MCF 10A (cell line): ENCODE data around the gene KLF11. TPM values are rescaled to one million over a fixed set of nuclear protein-coding genes. Genes with fewer than 3 reads are reported as not detected.

ENCODE experiments used
- BruUV-seq: library from RNA; stranded (reverse); fragments of 400-500 nt; replicated peaks from 2 replicates; lab custom pipeline; 2021; lab: Mats Ljungman, UMichigan
- CTCF ChIA-PET: fragments of 300-600 bp; sonication (Branson Sonifier 250); formaldehyde crosslinking; extraction: SDS; loops from one replicate; lab custom pipeline; 2021; ENCODE audit warnings: antibody characterized with exemption, inconsistent platforms; lab: Yijun Ruan, JAX
- POLR2A ChIA-PET: fragments of 300-600, 350-650 bp; sonication (Branson Sonifier 250); formaldehyde crosslinking; extraction: SDS; loops from one replicate; lab custom pipeline; 2020; ENCODE audit warnings: antibody characterized with exemption, inconsistent platforms; lab: Yijun Ruan, JAX
- DNase-seq: peaks from one replicate; pipeline ENCODE4 v3.0.0-alpha.2; 2018; ENCODE audit not compliant: unreplicated experiment
- H3K27ac Mint-ChIP-seq: one replicate; pipeline ENCODE4 v1.8.0; 2022; ENCODE audit warnings: mild to moderate bottlenecking, low read depth, mixed read lengths; ENCODE audit not compliant: unreplicated experiment
- H3K27me3 Mint-ChIP-seq: one replicate; pipeline ENCODE4 v1.8.0; 2022; ENCODE audit warnings: mixed read lengths; ENCODE audit not compliant: insufficient read depth, unreplicated experiment
- H3K36me3 Mint-ChIP-seq: one replicate; pipeline ENCODE4 v1.8.0; 2022; ENCODE audit warnings: mild to moderate bottlenecking, moderate library complexity, mixed read lengths; ENCODE audit not compliant: insufficient read depth, unreplicated experiment
- H3K4me1 Mint-ChIP-seq: one replicate; pipeline ENCODE4 v1.8.0; 2022; ENCODE audit warnings: mixed read lengths; ENCODE audit not compliant: insufficient read depth, unreplicated experiment
- H3K4me3 Mint-ChIP-seq: one replicate; pipeline ENCODE4 v1.8.0; 2022; ENCODE audit warnings: mild to moderate bottlenecking, moderate library complexity, mixed read lengths; ENCODE audit not compliant: unreplicated experiment
- H3K9me3 Mint-ChIP-seq: one replicate; pipeline ENCODE4 v1.8.0; 2022; ENCODE audit warnings: mixed read lengths; ENCODE audit not compliant: unreplicated experiment
- intact Hi-C: fragments of 100-400 bp; cut with micrococcal nuclease; formaldehyde crosslinking; loops from 2 replicates; pipeline ENCODE4 v1.14.1; 2022
- total RNA-seq: library from RNA; stranded (reverse); gene quantifications from 2 replicates; pipeline ENCODE4 v1.2.3, GENCODE V29; 2022
- TF ChIP-seq, protein P1 (sequence below): fragments of 200-600 bp; IDR thresholded peaks from one replicate; pipeline ENCODE4 v1.8.0; 2022; ENCODE audit warnings: antibody characterized with exemption, mild to moderate bottlenecking; ENCODE audit not compliant: unreplicated experiment

The KLF11 gene
- total RNA-seq, 1 experiment from 2014 or later: 7.1 TPM

DNA sequence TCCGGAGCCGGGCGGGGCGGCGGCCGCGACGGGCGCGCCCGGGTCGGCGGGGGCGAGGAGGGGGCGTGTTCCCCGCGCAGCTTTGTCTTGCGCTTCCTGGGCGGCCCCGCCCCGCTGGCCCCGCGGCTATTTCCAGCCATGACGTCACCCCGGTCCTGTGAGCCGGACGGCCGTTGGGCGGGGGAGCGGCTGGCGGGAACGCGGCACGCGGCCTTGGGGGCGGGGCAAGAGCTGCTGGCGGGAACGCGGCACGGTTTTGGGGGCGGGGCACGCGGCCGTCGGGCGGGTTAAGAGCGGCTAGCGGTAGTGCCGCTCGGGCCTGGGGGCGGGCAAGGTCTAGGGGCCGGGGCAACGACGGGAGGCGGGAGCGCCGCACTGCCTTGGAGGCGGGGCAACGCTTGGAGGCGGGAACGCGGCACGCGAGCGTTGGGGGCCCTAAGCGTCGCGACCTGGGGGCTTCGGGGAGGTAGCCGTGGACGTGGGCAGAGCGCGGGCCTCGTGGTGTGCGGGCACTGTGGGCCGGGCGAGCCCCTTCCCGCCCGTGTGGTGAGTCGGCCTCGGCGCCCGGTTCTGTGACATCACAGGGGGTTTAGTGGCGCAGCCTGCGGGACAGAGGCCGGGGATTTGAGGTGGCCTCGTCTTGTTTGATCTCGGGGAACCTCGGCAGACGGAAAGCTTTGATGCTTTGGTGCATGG, 704 bp downstream of the KLF11 start:
- Mint-ChIP-seq H3K9me3 (no peaks in the 10 kb centered on the region), H3K27me3 (no peaks in the 10 kb centered on the region), H3K4me1 (peaks cover 4% of the 10 kb centered on the region), H3K27ac (peak overlapping the region; percentile 75), H3K36me3 (peaks cover 25% of the 10 kb centered on the region), H3K4me3 (peak overlapping the region; percentile 73)
- TF ChIP-seq, protein P1, sequence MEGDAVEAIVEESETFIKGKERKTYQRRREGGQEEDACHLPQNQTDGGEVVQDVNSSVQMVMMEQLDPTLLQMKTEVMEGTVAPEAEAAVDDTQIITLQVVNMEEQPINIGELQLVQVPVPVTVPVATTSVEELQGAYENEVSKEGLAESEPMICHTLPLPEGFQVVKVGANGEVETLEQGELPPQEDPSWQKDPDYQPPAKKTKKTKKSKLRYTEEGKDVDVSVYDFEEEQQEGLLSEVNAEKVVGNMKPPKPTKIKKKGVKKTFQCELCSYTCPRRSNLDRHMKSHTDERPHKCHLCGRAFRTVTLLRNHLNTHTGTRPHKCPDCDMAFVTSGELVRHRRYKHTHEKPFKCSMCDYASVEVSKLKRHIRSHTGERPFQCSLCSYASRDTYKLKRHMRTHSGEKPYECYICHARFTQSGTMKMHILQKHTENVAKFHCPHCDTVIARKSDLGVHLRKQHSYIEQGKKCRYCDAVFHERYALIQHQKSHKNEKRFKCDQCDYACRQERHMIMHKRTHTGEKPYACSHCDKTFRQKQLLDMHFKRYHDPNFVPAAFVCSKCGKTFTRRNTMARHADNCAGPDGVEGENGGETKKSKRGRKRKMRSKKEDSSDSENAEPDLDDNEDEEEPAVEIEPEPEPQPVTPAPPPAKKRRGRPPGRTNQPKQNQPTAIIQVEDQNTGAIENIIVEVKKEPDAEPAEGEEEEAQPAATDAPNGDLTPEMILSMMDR: no peak
- intact Hi-C loops: loop anchor here (1.0 to 10.0 kb wide), 2 partner anchors 68 to 489 kb away; partner anchors contain the start of gene ADAM17
- ChIA-PET POLR2A (interaction anchor here (0.6 to 2.3 kb wide), 6 partner anchors 17 to 243 kb away, joined by 3 to 11 read pairs (median 4); partner anchors contain the start of gene TAF1B), CTCF (interaction anchor here (0.6 to 5.3 kb wide), 6 partner anchors 60 to 500 kb away, joined by 3 to 81 read pairs (median 4); no protein-coding TSS in a partner anchor)
- peak; percentile 92 for DNase-seq
- BruUV-seq: no TSS peak

DNA sequence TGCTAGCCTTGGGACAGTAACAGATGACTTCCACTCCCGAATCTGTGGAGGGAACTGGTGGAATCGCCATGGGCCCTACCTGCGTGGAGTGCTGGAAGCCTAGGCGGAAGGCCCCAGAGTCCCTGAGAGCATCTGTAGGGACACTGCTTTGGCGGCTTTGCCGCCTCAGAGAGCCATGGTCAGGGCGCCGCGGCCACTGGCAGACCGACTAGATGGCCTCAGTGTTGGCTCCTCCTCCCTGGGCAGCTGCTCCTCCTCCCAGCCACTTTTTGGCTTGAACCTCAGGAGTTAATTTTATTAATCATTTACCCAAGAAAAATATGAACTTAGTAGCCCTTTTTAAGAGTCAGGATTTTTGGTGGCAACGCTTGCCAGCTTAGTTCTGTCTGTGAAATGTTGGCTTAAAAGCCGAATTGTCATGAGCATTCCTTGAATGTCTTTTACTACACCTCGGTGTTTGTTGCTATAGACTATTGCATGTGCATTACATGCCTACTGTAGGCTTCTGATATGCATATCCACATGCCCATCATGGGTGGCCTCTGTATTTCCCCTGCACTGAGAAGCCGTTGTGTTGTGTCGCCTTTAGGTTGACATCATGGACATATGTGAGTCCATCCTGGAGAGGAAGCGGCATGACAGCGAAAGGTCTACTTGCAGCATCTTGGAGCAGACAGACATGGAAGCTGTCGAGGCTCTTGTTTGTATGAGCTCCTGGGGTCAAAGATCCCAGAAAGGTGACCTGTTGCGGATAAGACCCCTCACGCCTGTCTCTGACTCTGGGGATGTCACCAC, 2.4 kb downstream of the KLF11 start:
- TF ChIP-seq, protein P1: no peak
- peak overlapping the region; percentile 6 for H3K4me3 Mint-ChIP-seq
- no peaks in the 10 kb centered on the region for H3K27me3 Mint-ChIP-seq
- H3K4me1 Mint-ChIP-seq: peaks cover 4% of the 10 kb centered on the region
- no peak overlapping the region for H3K27ac Mint-ChIP-seq
- intact Hi-C loops: loop anchor here (10.0 kb wide), 1 partner anchor 491 kb away; the partner anchor contains the start of gene ADAM17
- CTCF ChIA-PET: interaction anchor here (0.7 to 5.3 kb wide), 9 partner anchors 26 to 677 kb away, joined by 3 to 81 read pairs (median 4); no protein-coding TSS in a partner anchor
- no peaks in the 10 kb centered on the region for H3K9me3 Mint-ChIP-seq
- peaks cover 25% of the 10 kb centered on the region for H3K36me3 Mint-ChIP-seq
- no peak for DNase-seq
- POLR2A ChIA-PET: interaction anchor here (2.3 kb wide), 1 partner anchor 202 kb away, joined by 11 read pairs; the partner anchor contains the start of gene TAF1B
- no TSS peak for BruUV-seq

DNA sequence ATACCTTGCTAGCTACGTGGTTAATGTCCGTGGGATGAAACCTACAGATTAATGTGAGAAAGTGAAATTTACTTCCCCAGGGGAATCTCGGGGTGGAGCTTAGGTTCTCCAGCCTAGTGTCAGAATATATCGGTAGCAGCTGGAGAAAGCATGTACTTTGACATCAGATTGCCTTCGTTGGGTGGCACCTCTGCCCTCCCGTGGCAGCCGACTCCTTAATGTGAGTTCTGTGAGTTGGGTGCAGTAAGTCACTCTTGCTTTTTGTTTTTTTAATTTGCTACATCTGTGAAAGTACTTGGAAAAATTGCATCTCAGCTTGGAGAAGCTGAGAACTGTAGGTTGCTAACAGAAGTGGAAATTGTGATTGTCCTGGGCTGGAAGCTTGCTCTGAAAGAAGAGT, 3.6 kb downstream of the KLF11 start:
- Mint-ChIP-seq H3K4me1 (peaks cover 4% of the 10 kb centered on the region), H3K4me3 (no peak overlapping the region), H3K27ac (no peak overlapping the region), H3K9me3 (no peaks in the 10 kb centered on the region), H3K27me3 (no peaks in the 10 kb centered on the region), H3K36me3 (peaks cover 27% of the 10 kb centered on the region)
- TF ChIP-seq, protein P1: no peak
- CTCF ChIA-PET: interaction anchor here (0.6 to 5.3 kb wide), 13 partner anchors 12 to 388 kb away, joined by 3 to 81 read pairs (median 7); no protein-coding TSS in a partner anchor
- intact Hi-C loops: loop anchor here (10.0 kb wide), 1 partner anchor 492 kb away; the partner anchor contains the start of gene ADAM17
- BruUV-seq: no TSS peak
- POLR2A ChIA-PET: interaction anchor here (0.6 to 2.1 kb wide), 4 partner anchors 245 to 433 kb away, joined by 3 to 7 read pairs (median 5); no protein-coding TSS in a partner anchor
- no peak for DNase-seq
